Uterus (tissue), 4 donors: ENCODE measurements around the gene C12orf43. TPM values are rescaled to one million over a fixed set of nuclear protein-coding genes. Genes with fewer than 3 reads are reported as not detected.

ENCODE experiments used
- DNase-seq, 2 donors: peaks; one replicate each; pipeline ENCODE4 v3.0.0-alpha.2; 2019 to 2020
- H3K27ac ChIP-seq, 2 donors: fragments of 200-600 bp; sonication (generic); 1 replicate in 1 of 2; 2 replicates in 1 of 2; pipeline ENCODE4 v1.5.1; 2016 to 2018
- H3K27me3 ChIP-seq, 2 donors: fragments of 200-600 bp; sonication (generic); one replicate each; pipeline ENCODE4 v1.5.1; 2018 to 2019; ENCODE audit warnings: control low read depth in 1 of 2
- H3K36me3 ChIP-seq, 2 donors: fragments of 200-600 bp; sonication (generic); one replicate each; pipeline ENCODE4 v1.5.1; 2019; ENCODE audit warnings: control low read depth in 1 of 2
- H3K4me1 ChIP-seq, 2 donors: fragments of 200-600 bp; sonication (generic); one replicate each; pipeline ENCODE4 v1.5.1; 2018 to 2019; ENCODE audit warnings: control low read depth in 1 of 2
- H3K4me3 ChIP-seq, 2 donors: fragments of 200-600 bp; sonication (generic); 1 replicate in 1 of 2; 2 replicates in 1 of 2; pipeline ENCODE4 v1.5.1; 2018 to 2019; ENCODE audit warnings: mild to moderate bottlenecking in 1 of 2
- H3K9me3 ChIP-seq, 2 donors: fragments of 200-600 bp; sonication (generic); one replicate each; pipeline ENCODE4 v1.5.1; 2019; ENCODE audit warnings: control low read depth in 1 of 2
- CTCF ChIP-seq, 4 experiments: fragments of 200-600 bp in 2 of 4; fragments of 450-650 bp in 2 of 4; sonication (generic) in 2 of 4; IDR thresholded peaks; one replicate each; pipeline ENCODE4 v1.5.1; 2016 to 2019; ENCODE audit warnings: antibody characterized with exemption in 4 of 4, mild to moderate bottlenecking in 2 of 4, moderate library complexity in 1 of 4
- POLR2A ChIP-seq, 2 donors: fragments of 450-650 bp; IDR thresholded peaks; one replicate each; pipeline ENCODE4 v1.6.1; 2016; ENCODE audit warnings: antibody characterized with exemption in 2 of 2, mild to moderate bottlenecking in 1 of 2, moderate library complexity in 1 of 2
- intact Hi-C: fragments of 100-400 bp; cut with DNase I; formaldehyde crosslinking; loops from one replicate; pipeline ENCODE4 v1.15.1; 2023; ENCODE audit warnings: low total_unique reads
- total RNA-seq, 4 donors: library from RNA; depleted of rRNA in 3 of 4; stranded (reverse); fragments of >200 nt in 3 of 4; gene quantifications; one replicate each; pipeline versions ENCODE4 v1.1.0 to v1.2.4, GENCODE V29; 2014 to 2023
- donor health status: DM: yes; HTN: yes; CAD: no.

Gene C12orf43
- total RNA-seq, 4 donors from 2014 or later, result 12.2 to 23.5 (median 19.0) TPM

- Histone ChIP-seq H3K27ac (no peak overlapping the region), H3K9me3 (no peaks in the 10 kb centered on the region), H3K36me3 (no peaks in the 10 kb centered on the region), H3K4me3 (no peak overlapping the region), H3K27me3 (no peaks in the 10 kb centered on the region), H3K4me1 (no peaks in the 10 kb centered on the region)
- intact Hi-C loops, result no loop called here
- no peak for TF ChIP-seq POLR2A (IDR thresholded peaks at IDR 0.05)
- TF ChIP-seq CTCF (IDR thresholded peaks at IDR 0.05), result no peak
- no peak for DNase-seq
Observed at GRCh38 chr12:120998435-120998834, 17.9 kb downstream of the C12orf43 start.

- intact Hi-C loops, result no loop called here
- Histone ChIP-seq H3K9me3 (no peaks in the 10 kb centered on the region), H3K27me3 (no peaks in the 10 kb centered on the region), H3K27ac (no peak overlapping the region), H3K36me3 (no peaks in the 10 kb centered on the region), H3K4me3 (no peak overlapping the region), H3K4me1 (no peaks in the 10 kb centered on the region)
- no peak for DNase-seq
- TF ChIP-seq CTCF (IDR thresholded peaks at IDR 0.05) (no peak), POLR2A (IDR thresholded peaks at IDR 0.05) (no peak)
Observed at GRCh38 chr12:120997448-120997847, 18.8 kb downstream of the C12orf43 start.

GRCh38 chr12:120996133-120996746 is 20.0 kb downstream of the C12orf43 start:
- Histone ChIP-seq H3K4me3 (no peak overlapping the region), H3K27ac (no peak overlapping the region), H3K36me3 (no peaks in the 10 kb centered on the region), H3K9me3 (no peaks in the 10 kb centered on the region), H3K4me1 (no peaks in the 10 kb centered on the region), H3K27me3 (no peaks in the 10 kb centered on the region)
- no peak for TF ChIP-seq CTCF (IDR thresholded peaks at IDR 0.05)
- no peak for TF ChIP-seq POLR2A (IDR thresholded peaks at IDR 0.05)
- intact Hi-C loops, result no loop called here
- DNase-seq, result no peak

- Histone ChIP-seq H3K27ac (no peak overlapping the region), H3K9me3 (no peaks in the 10 kb centered on the region), H3K4me1 (no peaks in the 10 kb centered on the region), H3K36me3 (no peaks in the 10 kb centered on the region), H3K27me3 (no peaks in the 10 kb centered on the region), H3K4me3 (no peak overlapping the region)
- TF ChIP-seq POLR2A (IDR thresholded peaks at IDR 0.05) (no peak), CTCF (IDR thresholded peaks at IDR 0.05) (no peak)
- no peak for DNase-seq
- intact Hi-C loops, result no loop called here
Observed at GRCh38 chr12:120994589-120995337, 21.5 kb downstream of the C12orf43 start.

GRCh38 chr12:120994059-120994458 is 22.2 kb downstream of the C12orf43 start:
- Histone ChIP-seq H3K4me1 (no peaks in the 10 kb centered on the region), H3K4me3 (no peak overlapping the region), H3K36me3 (no peaks in the 10 kb centered on the region), H3K27me3 (no peaks in the 10 kb centered on the region), H3K9me3 (no peaks in the 10 kb centered on the region), H3K27ac (no peak overlapping the region)
- DNase-seq, result no peak
- intact Hi-C loops, result no loop called here
- TF ChIP-seq CTCF (IDR thresholded peaks at IDR 0.05) (no peak), POLR2A (IDR thresholded peaks at IDR 0.05) (no peak)
